K562 (cell line): ENCODE results near the gene MOB4. TPM values are rescaled to one million over a fixed set of nuclear protein-coding genes. Genes with fewer than 3 reads are reported as not detected.

ENCODE experiments used
- BCLAF1 ChIP-seq, 2 experiments: fragments of 450-650 bp in 1 of 2; IDR thresholded peaks; 2 replicates each; pipeline ENCODE4 v1.6.1; 2011 to 2017; ENCODE audit warnings: low read depth in 2 of 2, antibody characterized with exemption in 1 of 2, borderline replicate concordance in 1 of 2, low read length in 1 of 2, mild to moderate bottlenecking in 1 of 2, mixed read lengths in 1 of 2; ENCODE audit not compliant: control insufficient read depth in 1 of 2
- E2F4 ChIP-seq: sonication (generic); formaldehyde crosslinking; IDR thresholded peaks from 2 replicates; pipeline ENCODE4 v1.8.0; 2022; ENCODE audit warnings: mild to moderate bottlenecking, low read depth, missing genetic modification reagents
- NRF1 ChIP-seq, 2 experiments: fragments of 450-650 bp; IDR thresholded peaks in 1 of 2; conservative IDR thresholded peaks in 1 of 2; 2 replicates each; pipeline ENCODE4 v1.6.1; 2014; ENCODE audit warnings: mild to moderate bottlenecking in 2 of 2
- PHB ChIP-seq: fragments of 250-450 bp; sonication (Bioruptor Pico); IDR thresholded peaks from 2 replicates; pipeline ENCODE4 v1.5.0; 2021
- TEAD4 ChIP-seq, 2 experiments: sonication (generic) in 1 of 2; formaldehyde crosslinking in 1 of 2; IDR thresholded peaks; 2 replicates each; pipeline versions ENCODE4 v1.6.1 to v1.8.0; 2012 to 2022; ENCODE audit warnings: borderline replicate concordance in 1 of 2, inconsistent platforms in 1 of 2, low read length in 1 of 2, mild to moderate bottlenecking in 1 of 2, missing genetic modification reagents in 1 of 2
- ZBTB7A ChIP-seq: IDR thresholded peaks from 2 replicates; pipeline ENCODE4 v1.6.1; 2011; ENCODE audit warnings: low read depth, mild to moderate bottlenecking, low read length, moderate library complexity, borderline replicate concordance; ENCODE audit not compliant: control insufficient read depth
- ZNF232 ChIP-seq: sonication (generic); formaldehyde crosslinking; IDR thresholded peaks from 2 replicates; pipeline ENCODE4 v1.8.0; 2022; ENCODE audit warnings: mild to moderate bottlenecking, missing genetic modification reagents
- ZNF407 ChIP-seq: fragments of 450-650 bp; IDR thresholded peaks from 2 replicates; pipeline ENCODE4 v1.6.1; 2016; ENCODE audit warnings: low read depth
- polyA plus RNA-seq, 8 experiments: library from polyadenylated mRNA; depleted of rRNA in 4 of 8; stranded (reverse) in 5 of 8; unstranded in 3 of 8; fragments of >200 nt; fragmentation: Nextera tagmentation in 2 of 8; fragmentation: Illumina TruSeq in 1 of 8; extraction: Ambion mirVana in 2 of 8; extraction: Trizol in 1 of 8; gene quantifications; 2 replicates each; pipeline versions ENCODE4 v1.2.1 to v1.2.3, GENCODE V29; 2011 to 2014; ENCODE audit warnings: inconsistent platforms in 1 of 8, missing spikeins in 1 of 8
- total RNA-seq, 7 experiments: library from RNA; depleted of rRNA in 6 of 7; stranded (reverse); fragments of >200 nt in 6 of 7; fragmentation: Illumina TruSeq in 2 of 7; extraction: Trizol in 2 of 7; gene quantifications; 2 replicates each; pipeline versions ENCODE4 v1.2.1 to v1.2.3, GENCODE V29; 2011 to 2021; ENCODE audit warnings: low replicate concordance in 1 of 7
- TF ChIP-seq, protein P1 (sequence below), 2 experiments: fragments of 450-650 bp; IDR thresholded peaks; 2 replicates each; pipeline ENCODE4 v1.6.1; 2016

MOB4 gene
- total and polyA plus RNA-seq, 9 of the 15 experiments (the other 6 are each of a cell fraction or from before 2014, with no cell fraction given), result 13.5 to 30.8 (median 22.2) TPM

- peak; percentile 56; the same call in 1 of the 2 replicates for TF ChIP-seq E2F4 (CRISPR knock-in tag)
- TF ChIP-seq, protein P1, sequence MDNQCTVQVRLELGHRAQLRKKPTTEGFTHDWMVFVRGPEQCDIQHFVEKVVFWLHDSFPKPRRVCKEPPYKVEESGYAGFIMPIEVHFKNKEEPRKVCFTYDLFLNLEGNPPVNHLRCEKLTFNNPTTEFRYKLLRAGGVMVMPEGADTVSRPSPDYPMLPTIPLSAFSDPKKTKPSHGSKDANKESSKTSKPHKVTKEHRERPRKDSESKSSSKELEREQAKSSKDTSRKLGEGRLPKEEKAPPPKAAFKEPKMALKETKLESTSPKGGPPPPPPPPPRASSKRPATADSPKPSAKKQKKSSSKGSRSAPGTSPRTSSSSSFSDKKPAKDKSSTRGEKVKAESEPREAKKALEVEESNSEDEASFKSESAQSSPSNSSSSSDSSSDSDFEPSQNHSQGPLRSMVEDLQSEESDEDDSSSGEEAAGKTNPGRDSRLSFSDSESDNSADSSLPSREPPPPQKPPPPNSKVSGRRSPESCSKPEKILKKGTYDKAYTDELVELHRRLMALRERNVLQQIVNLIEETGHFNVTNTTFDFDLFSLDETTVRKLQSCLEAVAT (IDR thresholded peaks at IDR 0.05), result peak; percentile 28 to 87; a peak in 2 of 4 replicates
- peak; percentile 46; the same call in 1 of the 2 replicates for TF ChIP-seq ZNF407
- TF ChIP-seq TEAD4 (IDR thresholded peaks at IDR 0.05; ENCODE audit: low read length), result peak; percentile 30; the same call in 1 of the 2 replicates
- TF ChIP-seq TEAD4 (CRISPR knock-in tag; IDR thresholded peaks at IDR 0.05; ENCODE audit: borderline replicate concordance), result no peak
- TF ChIP-seq ZNF232 (CRISPR knock-in tag), result peak; percentile 20; the same call in 1 of the 2 replicates
- peak; percentile 92 for TF ChIP-seq ZBTB7A
- TF ChIP-seq BCLAF1 (IDR thresholded peaks at IDR 0.05; ENCODE audit: borderline replicate concordance in 1 of 2, control insufficient read depth in 1 of 2, low read depth in 2 of 2, low read length in 1 of 2), result peak in 1 of 2 experiments; percentile 37; a peak in 1 of 4 replicates
- TF ChIP-seq PHB, result no peak
- peak; percentile 95 for TF ChIP-seq NRF1 (conservative IDR thresholded peaks at IDR 0.05 in 1 of 2, IDR thresholded peaks at IDR 0.05 in 1 of 2)
These were observed 16.0 kb upstream of the MOB4 start, which contains the start of the genes HSPD1 and HSPE1 (continued) for GRCh38 chr2:197499594-197500502.
